WERI-Rb-1 (cell line): ENCODE measurements around the gene SERPINA12.
A peak's percentile ranks its signal among the peaks of the same experiment; 100 is the strongest.

ENCODE experiments used
- DNase-seq: peaks from one replicate; pipeline ENCODE4 v3.0.0-alpha.2; 2020
- H3K27ac ChIP-seq: fragments of 250-450 bp; sonication (Bioruptor Pico); 2 replicates; pipeline ENCODE4 v1.5.1; 2020; ENCODE audit warnings: mild to moderate bottlenecking, moderate library complexity
- H3K27me3 ChIP-seq: fragments of 250-450 bp; sonication (Bioruptor Pico); 2 replicates; pipeline ENCODE4 v1.5.1; 2021; ENCODE audit warnings: mild to moderate bottlenecking, low read depth, moderate library complexity; ENCODE audit not compliant: insufficient read depth, severe bottlenecking
- H3K36me3 ChIP-seq: fragments of 250-450 bp; sonication (Bioruptor Pico); 2 replicates; pipeline ENCODE4 v1.5.1; 2020; ENCODE audit warnings: mild to moderate bottlenecking, moderate library complexity
- H3K4me3 ChIP-seq: 2 replicates; pipeline ENCODE4 v1.5.1; 2011; ENCODE audit warnings: low read depth, mild to moderate bottlenecking, control low read depth, low read length
- H3K9me3 ChIP-seq: fragments of 250-450 bp; sonication (Bioruptor Pico); 2 replicates; pipeline ENCODE4 v1.5.1; 2021; ENCODE audit warnings: mild to moderate bottlenecking, moderate library complexity; ENCODE audit not compliant: severe bottlenecking
- TF ChIP-seq, protein P1 (sequence below): IDR thresholded peaks from 2 replicates; pipeline ENCODE4 v1.5.1; 2011; ENCODE audit warnings: low read depth, mild to moderate bottlenecking, control low read depth, inconsistent platforms, low read length

The SERPINA12 gene

DNA sequence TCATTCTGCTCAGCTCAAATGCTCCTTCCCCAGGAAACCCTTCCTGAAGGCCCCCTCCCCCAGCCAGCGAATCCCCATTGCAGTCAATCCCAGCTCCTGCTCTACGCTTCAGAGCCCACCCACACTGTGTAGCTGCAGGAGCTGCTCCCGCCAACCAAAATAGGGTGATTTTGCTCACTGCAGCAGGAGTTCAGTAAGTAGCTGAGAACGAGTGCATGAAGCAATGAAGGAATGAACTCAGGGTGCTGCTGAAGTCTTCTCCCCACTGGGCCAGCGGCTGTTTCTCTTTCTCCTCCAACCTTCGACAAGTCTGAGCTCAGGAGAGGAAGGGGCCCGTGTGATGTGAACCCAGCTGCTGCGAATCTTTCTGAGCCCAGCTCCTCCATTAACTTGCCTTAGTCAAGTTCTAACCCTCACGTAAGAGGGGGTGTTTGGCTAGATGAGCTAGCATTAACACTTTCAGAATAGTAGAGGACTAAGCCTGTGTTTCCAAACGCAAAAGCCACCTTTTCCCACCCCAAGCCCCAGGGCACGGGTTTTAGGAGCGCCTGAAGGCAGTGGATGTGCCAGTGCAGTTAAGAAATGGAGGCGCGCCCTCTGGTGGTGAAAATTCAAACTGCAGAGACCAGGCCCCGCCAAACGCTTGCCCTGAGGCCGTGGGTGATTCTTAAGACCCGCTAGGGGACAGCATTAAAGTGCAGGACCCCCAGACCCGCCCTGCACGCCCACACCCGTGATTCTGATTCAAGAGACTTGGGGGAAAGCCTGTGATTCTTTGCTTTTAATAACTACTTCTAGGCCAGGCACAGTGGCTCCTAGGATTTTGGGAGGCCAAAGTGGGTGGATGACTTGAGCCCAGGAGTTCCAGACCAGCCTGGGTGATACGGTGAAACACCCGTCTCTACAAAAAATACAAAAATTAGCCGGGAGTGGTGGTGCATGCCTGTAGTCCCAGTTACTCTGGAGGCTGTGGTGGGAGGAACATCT, 40.0 kb upstream of the SERPINA12 start:
- peak; percentile 69 for DNase-seq
- TF ChIP-seq, protein P1, sequence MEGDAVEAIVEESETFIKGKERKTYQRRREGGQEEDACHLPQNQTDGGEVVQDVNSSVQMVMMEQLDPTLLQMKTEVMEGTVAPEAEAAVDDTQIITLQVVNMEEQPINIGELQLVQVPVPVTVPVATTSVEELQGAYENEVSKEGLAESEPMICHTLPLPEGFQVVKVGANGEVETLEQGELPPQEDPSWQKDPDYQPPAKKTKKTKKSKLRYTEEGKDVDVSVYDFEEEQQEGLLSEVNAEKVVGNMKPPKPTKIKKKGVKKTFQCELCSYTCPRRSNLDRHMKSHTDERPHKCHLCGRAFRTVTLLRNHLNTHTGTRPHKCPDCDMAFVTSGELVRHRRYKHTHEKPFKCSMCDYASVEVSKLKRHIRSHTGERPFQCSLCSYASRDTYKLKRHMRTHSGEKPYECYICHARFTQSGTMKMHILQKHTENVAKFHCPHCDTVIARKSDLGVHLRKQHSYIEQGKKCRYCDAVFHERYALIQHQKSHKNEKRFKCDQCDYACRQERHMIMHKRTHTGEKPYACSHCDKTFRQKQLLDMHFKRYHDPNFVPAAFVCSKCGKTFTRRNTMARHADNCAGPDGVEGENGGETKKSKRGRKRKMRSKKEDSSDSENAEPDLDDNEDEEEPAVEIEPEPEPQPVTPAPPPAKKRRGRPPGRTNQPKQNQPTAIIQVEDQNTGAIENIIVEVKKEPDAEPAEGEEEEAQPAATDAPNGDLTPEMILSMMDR: peak; percentile 82
- Histone ChIP-seq H3K4me3 (no peak overlapping the region), H3K36me3 (no peaks in the 10 kb centered on the region), H3K9me3 (peaks cover 2% of the 10 kb centered on the region), H3K27me3 (peaks cover 61% of the 10 kb centered on the region), H3K27ac (no peak overlapping the region)

DNA sequence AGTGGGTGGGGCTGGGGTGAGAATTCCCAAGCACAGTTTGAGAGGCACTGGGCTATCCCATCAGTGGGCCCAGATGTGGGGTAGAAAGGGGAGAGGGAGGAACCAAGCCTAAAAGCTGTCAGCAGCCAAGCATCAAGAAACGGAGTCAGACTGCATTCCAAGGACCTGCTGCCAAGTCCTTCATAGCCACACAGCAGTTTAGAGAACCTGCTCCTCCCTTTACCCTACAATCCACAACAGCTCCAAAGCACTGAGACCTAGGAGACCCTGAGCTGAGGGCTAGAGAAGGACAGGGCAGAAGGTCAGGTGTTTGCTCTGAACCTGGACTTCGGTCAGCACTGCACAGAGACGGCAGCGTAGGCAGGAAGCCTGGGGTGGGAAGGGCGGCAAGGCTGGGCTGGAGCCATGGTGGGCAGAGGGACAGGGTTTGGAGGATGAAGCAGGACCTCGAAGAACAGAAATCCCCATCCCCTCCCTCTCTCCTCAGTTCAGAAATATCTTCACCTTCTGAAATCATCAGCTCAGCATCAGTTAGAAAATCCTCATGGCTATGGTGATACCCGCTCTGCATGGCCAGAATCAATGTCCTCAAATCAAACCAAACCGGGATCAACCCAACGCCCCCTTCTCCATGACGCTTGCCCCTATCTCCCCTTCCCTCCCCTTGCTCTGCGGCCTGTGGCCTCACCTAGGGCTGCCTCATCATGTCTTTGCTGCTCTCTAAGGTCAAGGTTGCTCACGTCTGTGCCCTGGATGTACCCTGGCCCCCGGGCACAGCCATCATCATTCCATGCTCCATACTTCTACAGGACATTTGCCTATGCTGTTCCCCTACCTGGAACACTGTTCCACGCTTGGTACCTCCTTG, 39.1 kb upstream of the SERPINA12 start:
- Histone ChIP-seq H3K4me3 (no peak overlapping the region), H3K36me3 (no peaks in the 10 kb centered on the region), H3K27me3 (peaks cover 63% of the 10 kb centered on the region), H3K27ac (no peak overlapping the region), H3K9me3 (no peaks in the 10 kb centered on the region)
- no peak for DNase-seq
- TF ChIP-seq, protein P1: no peak

DNA sequence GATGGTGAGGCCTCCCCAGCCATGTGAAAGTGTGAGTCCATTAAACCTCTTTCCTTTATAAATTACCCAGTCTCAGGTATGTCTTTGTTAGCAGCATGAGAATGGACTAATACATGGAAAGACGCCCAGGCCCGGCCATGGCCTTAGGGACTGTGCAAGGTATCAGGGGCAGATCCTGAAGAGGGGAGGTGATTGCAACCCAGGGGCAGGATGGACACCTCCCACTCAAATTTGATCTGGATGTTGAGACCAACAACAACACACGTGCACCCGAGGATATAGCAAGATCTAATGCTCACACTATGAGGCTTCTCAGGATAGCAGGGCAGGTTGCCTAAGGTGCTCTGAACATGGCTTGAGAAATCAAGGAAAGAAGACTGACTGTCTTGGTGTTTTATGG, 38.5 kb upstream of the SERPINA12 start:
- no peak overlapping the region for H3K4me3 ChIP-seq
- no peak for DNase-seq
- no peak overlapping the region for H3K27ac ChIP-seq
- H3K27me3 ChIP-seq: peaks cover 67% of the 10 kb centered on the region
- H3K9me3 ChIP-seq: no peaks in the 10 kb centered on the region
- H3K36me3 ChIP-seq: no peaks in the 10 kb centered on the region
- TF ChIP-seq, protein P1: no peak

DNA sequence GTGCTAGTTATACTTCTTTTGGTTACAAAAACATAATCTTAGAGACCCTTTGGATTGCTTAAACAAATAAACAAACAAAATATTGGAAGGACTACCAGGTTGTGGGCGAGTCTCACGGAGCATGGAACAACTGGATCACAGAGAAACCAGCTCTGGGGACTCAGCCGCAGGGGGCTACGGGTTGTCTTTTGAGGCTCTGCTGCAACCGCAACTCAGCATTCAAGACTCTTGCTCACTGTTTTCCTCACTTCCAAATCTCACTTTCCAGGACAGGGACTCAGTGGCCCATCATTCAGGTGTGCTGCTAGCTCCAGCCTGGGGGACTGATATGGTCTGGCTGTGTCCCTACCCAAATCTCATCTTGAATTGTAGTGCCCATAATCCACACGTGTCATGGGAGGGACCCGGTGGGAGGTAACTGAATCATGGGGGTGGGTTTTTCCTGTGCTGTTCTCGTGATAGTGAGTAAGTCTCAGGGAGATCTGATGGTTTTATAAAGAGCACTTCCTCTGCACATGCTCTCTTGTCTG, 37.9 kb upstream of the SERPINA12 start:
- no peaks in the 10 kb centered on the region for H3K9me3 ChIP-seq
- TF ChIP-seq, protein P1: no peak
- DNase-seq: no peak
- H3K27ac ChIP-seq: no peak overlapping the region
- peaks cover 63% of the 10 kb centered on the region for H3K27me3 ChIP-seq
- H3K36me3 ChIP-seq: no peaks in the 10 kb centered on the region
- H3K4me3 ChIP-seq: no peak overlapping the region

DNA sequence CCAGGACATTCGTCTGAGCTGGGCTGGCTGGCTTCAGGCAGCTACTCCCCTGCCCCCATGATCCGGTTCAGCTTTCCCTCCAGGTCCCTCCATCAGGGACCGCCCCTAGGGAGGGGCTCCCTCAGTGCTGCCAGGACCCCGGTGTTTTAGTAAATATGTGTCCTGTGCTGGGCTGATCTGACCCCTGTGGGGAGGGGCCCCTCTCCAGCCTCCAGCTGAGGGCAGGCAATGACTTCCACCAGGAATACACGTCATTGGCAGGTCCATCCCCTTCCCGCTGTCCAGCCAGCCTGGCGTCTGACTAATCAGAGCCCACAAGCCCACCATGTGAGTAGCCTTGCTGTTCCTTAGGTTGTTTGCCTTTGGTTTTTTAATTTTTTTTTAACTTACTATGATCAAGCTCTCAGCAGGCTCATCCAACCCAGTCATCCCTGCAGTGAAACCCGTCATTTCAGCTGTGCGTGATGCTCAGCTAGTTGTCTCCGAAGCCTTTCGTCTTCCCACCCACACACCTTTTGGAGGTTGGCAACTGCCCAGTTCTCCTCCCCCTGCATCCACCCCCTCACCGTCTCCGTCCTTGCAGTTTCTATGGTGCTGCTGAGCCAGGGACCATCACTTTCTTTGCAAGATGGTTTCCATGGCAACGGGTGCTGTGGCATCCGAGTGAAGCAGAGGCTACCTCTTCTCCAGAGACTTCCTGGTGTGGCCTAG, 36.0 kb upstream of the SERPINA12 start:
- Histone ChIP-seq H3K27me3 (peaks cover 53% of the 10 kb centered on the region), H3K4me3 (no peak overlapping the region), H3K9me3 (no peaks in the 10 kb centered on the region), H3K27ac (no peak overlapping the region), H3K36me3 (no peaks in the 10 kb centered on the region)
- TF ChIP-seq, protein P1: no peak
- DNase-seq: no peak
